B cell (primary cell): ENCODE measurements around the gene GFI1. TPM values are rescaled to one million over a fixed set of nuclear protein-coding genes. Genes with fewer than 3 reads are reported as not detected.

ENCODE experiments used
- ATAC-seq: fragments of 200-7000 bp; cut with Tn5 transposase; one replicate; pipeline ENCODE4 v1.10.0; 2021; ENCODE audit warnings: low read depth, mild to moderate bottlenecking, moderate number of reproducible peaks, moderate library complexity
- CTCF ChIA-PET: fragments of 350-600 bp; sonication (Branson Sonifier 250); formaldehyde crosslinking; loops from one replicate; lab custom pipeline; 2021; ENCODE audit warnings: antibody characterized with exemption, inconsistent platforms; lab: Charles Lee
- POLR2A ChIA-PET: fragments of 350-600 bp; sonication (Branson Sonifier 250); formaldehyde crosslinking; loops from one replicate; lab custom pipeline; 2021; ENCODE audit warnings: antibody characterized with exemption; lab: Charles Lee
- DNase-seq: peaks from one replicate; pipeline ENCODE4 v3.0.0; 2013
- H2AFZ ChIP-seq: 2 replicates; pipeline ENCODE4 v1.6.1; 2012; ENCODE audit warnings: mild to moderate bottlenecking, low read depth, low read length; ENCODE audit not compliant: insufficient read depth, poor library complexity, severe bottlenecking
- H3K27ac ChIP-seq, 2 donors: 1 replicate in 1 of 2; 2 replicates in 1 of 2; pipeline ENCODE4 v1.5.1; 2012 to 2013; ENCODE audit warnings: low read length in 2 of 2, mild to moderate bottlenecking in 2 of 2, moderate library complexity in 1 of 2
- H3K27me3 ChIP-seq, 4 experiments: fragments of 200-600 bp in 1 of 4; sonication (generic) in 1 of 4; replicated peaks in 1 of 4; 1 replicate in 2 of 4; 2 replicates in 2 of 4; pipeline versions ENCODE4 v1.6.1 to v1.7.0; 2013 to 2016; ENCODE audit warnings: low read length in 3 of 4, mild to moderate bottlenecking in 2 of 4, mixed read lengths in 1 of 4, moderate library complexity in 1 of 4; ENCODE audit not compliant: insufficient read depth in 4 of 4, control insufficient read depth in 3 of 4; ENCODE audit errors: control extremely low read depth in 1 of 4
- H3K36me3 ChIP-seq, 2 experiments: replicated peaks in 1 of 2; 1 replicate in 1 of 2; 2 replicates in 1 of 2; pipeline versions ENCODE4 v1.6.1 to v1.7.1; 2013; ENCODE audit warnings: low read length in 1 of 2; ENCODE audit not compliant: insufficient read depth in 2 of 2, control insufficient read depth in 1 of 2; ENCODE audit errors: control extremely low read depth in 1 of 2, extremely low read depth in 1 of 2
- H3K4me1 ChIP-seq, 2 donors: fragments of 200-600 bp in 1 of 2; sonication (generic) in 1 of 2; 1 replicate in 1 of 2; 2 replicates in 1 of 2; pipeline versions ENCODE4 v1.5.1 to v1.6.1; 2013 to 2017; ENCODE audit warnings: low read length in 2 of 2; ENCODE audit not compliant: control insufficient read depth in 2 of 2, insufficient read depth in 2 of 2
- H3K4me2 ChIP-seq: replicated peaks from 2 replicates; pipeline ENCODE3; 2012; ENCODE audit warnings: mild to moderate bottlenecking, low read depth, low read length; ENCODE audit not compliant: poor library complexity, severe bottlenecking
- H3K4me3 ChIP-seq, 5 experiments: fragments of 200-600 bp in 1 of 5; sonication (generic) in 1 of 5; 1 replicate in 3 of 5; 2 replicates in 2 of 5; pipeline versions ENCODE4 v1.5.1 to v1.7.0; 2011 to 2016; ENCODE audit warnings: low read length in 4 of 5, mild to moderate bottlenecking in 4 of 5, low read depth in 2 of 5, control low read depth in 1 of 5, moderate library complexity in 1 of 5; ENCODE audit not compliant: insufficient read depth in 1 of 5; ENCODE audit errors: control extremely low read depth in 1 of 5, extremely low read depth in 1 of 5
- H3K79me2 ChIP-seq: fragments of 200-600 bp; sonication (generic); one replicate; pipeline ENCODE4 v1.6.0; 2016; ENCODE audit warnings: low read length; ENCODE audit not compliant: control insufficient read depth, insufficient read depth
- H3K9ac ChIP-seq: fragments of 200-600 bp; sonication (generic); 2 replicates; pipeline ENCODE4 v1.6.1; 2017; ENCODE audit warnings: mild to moderate bottlenecking, low read length, moderate library complexity
- H3K9me3 ChIP-seq, 3 donors: one replicate each; pipeline versions ENCODE4 v1.6.1 to v1.7.1; 2013; ENCODE audit warnings: low read length in 2 of 3; ENCODE audit not compliant: control insufficient read depth in 2 of 3, insufficient read depth in 1 of 3; ENCODE audit errors: control extremely low read depth in 1 of 3
- H4K20me1 ChIP-seq: 2 replicates; pipeline ENCODE4 v1.6.0; 2012; ENCODE audit warnings: mild to moderate bottlenecking, low read length; ENCODE audit not compliant: insufficient read depth, control insufficient read depth, poor library complexity, severe bottlenecking
- H3K27ac Mint-ChIP-seq: one replicate; pipeline ENCODE4 v1.8.0; 2021; ENCODE audit warnings: mixed read lengths
- H3K27me3 Mint-ChIP-seq: one replicate; pipeline ENCODE4 v1.8.0; 2021; ENCODE audit warnings: mixed read lengths
- H3K4me1 Mint-ChIP-seq: one replicate; pipeline ENCODE4 v1.8.0; 2021; ENCODE audit warnings: mixed read lengths
- H3K4me3 Mint-ChIP-seq: one replicate; pipeline ENCODE4 v1.8.0; 2021; ENCODE audit warnings: mixed read lengths
- H3K9me3 Mint-ChIP-seq: one replicate; pipeline ENCODE4 v1.8.0; 2022; ENCODE audit warnings: mixed read lengths; ENCODE audit not compliant: insufficient read depth
- CTCF ChIP-seq: fragments of 200-600 bp; IDR thresholded peaks from one replicate; pipeline ENCODE4 v1.8.0; 2022; ENCODE audit warnings: antibody characterized with exemption, mild to moderate bottlenecking
- EZH2 ChIP-seq: IDR thresholded peaks from 2 replicates; pipeline ENCODE4 v1.6.1; 2012; ENCODE audit warnings: borderline replicate concordance, low read depth, mild to moderate bottlenecking, moderate library complexity, low read length; ENCODE audit not compliant: insufficient read depth, poor library complexity, severe bottlenecking
- WGBS: methylation state at CpG from one replicate; pipeline ENCODE4 v1.1.5; 2013; ENCODE audit warnings: missing lambda C conversion rate; ENCODE audit not compliant: insufficient coverage; 5-methylcytosine and 5-hydroxymethylcytosine counted together
- intact Hi-C: fragments of 100-400 bp; cut with micrococcal nuclease; formaldehyde crosslinking; loops from one replicate; pipeline ENCODE4 v1.10.0; 2022
- polyA plus RNA-seq: library from polyadenylated mRNA; depleted of rRNA; stranded (reverse); fragments of >200 nt; gene quantifications from 2 replicates; pipeline ENCODE4 v1.2.3, GENCODE V29; 2012
- total RNA-seq, 2 donors: library from RNA; stranded (reverse); fragments of 120-200 nt in 1 of 2; gene quantifications; 1 replicate in 1 of 2; 2 replicates in 1 of 2; pipeline versions ENCODE4 v1.2.3 to v1.2.4, GENCODE V29; 2013 to 2022

The GFI1 gene
- total and polyA plus RNA-seq, 2 donors (not counting 1 experiment from before 2014, with no cell fraction given): 0.76 to 1.2 TPM

- Mint-ChIP-seq H3K4me1 (peaks cover 25% of the 10 kb centered on the region), H3K27ac (no peak overlapping the region), H3K9me3 (no peaks in the 10 kb centered on the region), H3K4me3 (no peak overlapping the region), H3K27me3 (peaks cover 7% of the 10 kb centered on the region)
- ATAC-seq (no peak), DNase-seq (no peak)
- H3K27ac ChIP-seq: no peak overlapping the region
- intact Hi-C loops: no loop called here
- H3K9ac ChIP-seq: no peak overlapping the region
- no peaks in the 10 kb centered on the region for H3K9me3 ChIP-seq
- H3K4me2 ChIP-seq: no peak overlapping the region
- peaks cover 0 to 8% of the 10 kb centered on the region in 2 donors for H3K4me1 ChIP-seq
- no peaks in the 10 kb centered on the region for H3K36me3 ChIP-seq
- H4K20me1 ChIP-seq: no peaks in the 10 kb centered on the region
- no peak overlapping the region for H2AFZ ChIP-seq
- no peak overlapping the region for H3K4me3 ChIP-seq
- POLR2A ChIA-PET: no interaction called here
- CTCF ChIA-PET: no interaction called here
- H3K79me2 ChIP-seq: no peaks in the 10 kb centered on the region
- no CpG with 5 or more reads among the region's 1 CpG for WGBS
- H3K27me3 ChIP-seq: no peaks in the 10 kb centered on the region
- no peak for TF ChIP-seq CTCF
- no peak for TF ChIP-seq EZH2
Measured at GRCh38 chr1:92465256-92465647, 21.5 kb downstream of the GFI1 start.

GRCh38 chr1:92464588-92465255 is 22.0 kb downstream of the GFI1 start:
- H3K27me3 Mint-ChIP-seq: peaks cover 7% of the 10 kb centered on the region
- Histone ChIP-seq H3K9ac (no peak overlapping the region), H3K27ac (no peak overlapping the region), H3K79me2 (no peaks in the 10 kb centered on the region), H3K9me3 (no peaks in the 10 kb centered on the region), H3K4me3 (no peak overlapping the region), H3K27me3 (no peaks in the 10 kb centered on the region), H4K20me1 (no peaks in the 10 kb centered on the region), H3K36me3 (no peaks in the 10 kb centered on the region), H3K4me2 (no peak overlapping the region), H2AFZ (no peak overlapping the region), H3K4me1 (peaks cover 0 to 13% of the 10 kb centered on the region in 2 donors)
- H3K4me3 Mint-ChIP-seq: no peak overlapping the region
- ATAC-seq: no peak
- intact Hi-C loops: no loop called here
- ChIA-PET CTCF (no interaction called here), POLR2A (no interaction called here)
- H3K4me1 Mint-ChIP-seq: peaks cover 28% of the 10 kb centered on the region
- TF ChIP-seq EZH2: no peak
- 97% methylated on average over 3 of the region's 4 CpGs for WGBS
- H3K27ac Mint-ChIP-seq: no peak overlapping the region
- DNase-seq: no peak
- no peaks in the 10 kb centered on the region for H3K9me3 Mint-ChIP-seq
